GM21360 (cell line): ENCODE measurements around the gene MBD3L5.
"Not testable (repeated sequence)": the region's sequence is repeated elsewhere in the genome, so short reads cannot be mapped to it uniquely, and the experiment has no call there.

ENCODE experiments used
- ATAC-seq: cut with Tn5 transposase; IDR thresholded peaks from one replicate; pipeline ENCODE4 v1.9.1; 2021; ENCODE audit warnings: mild to moderate bottlenecking, moderate library complexity; ENCODE audit not compliant: unreplicated experiment

Gene MBD3L5

DNA sequence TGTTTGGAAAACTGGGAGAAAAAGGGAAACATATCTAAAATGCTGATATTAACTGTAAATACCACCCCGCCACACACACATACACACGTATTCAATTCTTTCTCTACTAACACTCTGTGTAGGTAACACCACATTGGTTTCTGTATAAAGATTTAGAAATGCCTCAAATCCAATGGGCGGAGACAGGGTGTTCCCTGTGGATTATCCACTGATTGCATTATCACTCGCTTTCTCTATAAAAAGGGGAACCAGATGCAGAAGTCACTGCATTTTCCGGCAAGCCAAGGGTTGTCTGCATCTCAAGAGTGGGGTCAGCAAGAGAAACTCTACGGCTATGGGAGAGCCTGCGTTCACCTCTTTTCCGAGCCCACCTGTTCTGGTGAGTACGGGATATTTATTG lies at the start of gene MBD3L5:
Gene MBD3L5 (plus strand): TSS at position 301 of the 400 bp plus-strand sequence. CDS start 34 bp downstream, at position 335.
- ATAC-seq, result not testable (repeated sequence)

GRCh38 chr19:6983448-6983847 lies 46.9 kb upstream of the MBD3L5 start:
- no peak for ATAC-seq

DNA sequence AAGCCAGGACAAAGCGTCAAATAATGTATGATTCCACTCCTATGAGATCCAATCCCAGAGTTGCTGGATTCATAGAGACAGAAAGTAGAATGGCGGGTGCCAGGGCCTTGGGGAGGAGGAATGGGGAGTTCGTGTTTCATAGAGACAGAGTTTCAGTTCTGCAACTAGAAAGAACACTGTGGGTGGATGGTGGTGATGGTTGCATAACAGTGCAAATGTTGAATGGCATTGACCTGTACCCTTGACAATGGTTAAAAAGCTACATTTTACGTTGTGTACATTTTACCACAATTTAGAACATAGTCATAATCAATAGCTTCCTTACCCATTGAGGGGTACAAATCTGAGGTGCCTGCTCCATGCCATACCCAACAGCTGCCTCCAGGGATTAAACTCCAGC lies 42.5 kb upstream of the MBD3L5 start:
- ATAC-seq, result no peak

GRCh38 chr19:6988257-6988656 lies 42.1 kb upstream of the MBD3L5 start:
- no peak for ATAC-seq

GRCh38 chr19:6995054-6995453 lies 35.3 kb upstream of the MBD3L5 start:
- no peak for ATAC-seq

DNA sequence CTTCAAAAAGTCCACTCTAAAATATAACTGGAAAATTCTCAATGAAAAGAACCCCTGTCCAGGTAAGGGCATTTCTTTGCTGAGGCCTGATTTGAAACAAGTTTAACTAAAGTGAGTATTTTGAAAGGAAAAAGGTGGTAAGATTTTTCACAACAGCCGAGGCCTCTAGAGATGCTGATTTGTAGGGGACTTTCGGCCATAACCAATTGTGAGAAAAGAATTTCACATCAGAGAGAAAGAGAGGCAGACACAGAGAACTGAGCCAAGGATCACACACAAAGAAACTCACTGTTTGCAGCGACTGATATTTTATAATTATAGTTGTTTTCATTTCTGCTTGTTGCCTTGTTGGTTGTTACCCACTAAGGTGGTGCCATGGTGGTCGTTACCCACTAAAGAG lies 33.6 kb upstream of the MBD3L5 start:
- no peak for ATAC-seq

- no peak for ATAC-seq
These were observed 32.5 kb upstream of the MBD3L5 start for GRCh38 chr19:6997679-6998445.

- ATAC-seq, result no peak
These were observed 30.4 kb upstream of the MBD3L5 start for GRCh38 chr19:6999933-7000332.

DNA sequence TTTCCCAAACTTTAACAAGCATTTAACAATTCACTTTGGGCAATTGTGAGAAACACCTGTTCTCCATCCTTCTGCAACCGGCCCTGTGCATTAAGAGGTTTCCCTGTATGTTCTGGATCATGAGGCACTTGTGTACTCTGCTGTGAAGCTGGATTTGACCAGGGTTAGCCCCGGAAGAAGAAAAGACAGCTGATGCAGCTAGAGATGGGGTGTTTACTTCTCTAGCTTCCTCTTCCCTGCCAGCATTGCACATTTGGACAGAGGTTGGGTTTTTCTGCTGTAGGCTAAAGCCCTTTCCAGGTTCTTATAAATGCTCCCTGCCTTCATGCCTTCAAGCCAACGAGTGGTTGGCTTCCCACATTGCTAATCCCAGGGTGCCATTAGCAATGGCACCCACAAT lies 30.0 kb upstream of the MBD3L5 start:
- ATAC-seq, result no peak

DNA sequence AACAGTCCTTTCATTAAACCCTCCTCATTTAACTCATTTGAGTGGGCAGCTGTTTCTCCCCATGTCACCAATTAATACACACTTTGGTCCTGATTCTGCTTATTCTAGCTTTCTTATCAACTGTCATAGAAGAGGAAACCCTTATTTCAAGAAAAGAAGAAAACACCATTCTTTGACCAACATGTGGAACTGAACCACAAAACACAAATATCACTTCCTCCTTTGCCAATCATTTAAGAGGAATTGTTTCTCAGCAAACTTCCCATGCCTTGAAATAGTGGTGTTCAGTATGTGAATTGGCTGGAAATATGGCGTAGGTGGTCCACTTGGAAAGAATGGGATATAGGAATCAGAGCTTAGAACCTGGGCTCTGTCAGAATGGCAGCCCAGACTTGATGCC lies 29.6 kb upstream of the MBD3L5 start:
- ATAC-seq, result no peak

DNA sequence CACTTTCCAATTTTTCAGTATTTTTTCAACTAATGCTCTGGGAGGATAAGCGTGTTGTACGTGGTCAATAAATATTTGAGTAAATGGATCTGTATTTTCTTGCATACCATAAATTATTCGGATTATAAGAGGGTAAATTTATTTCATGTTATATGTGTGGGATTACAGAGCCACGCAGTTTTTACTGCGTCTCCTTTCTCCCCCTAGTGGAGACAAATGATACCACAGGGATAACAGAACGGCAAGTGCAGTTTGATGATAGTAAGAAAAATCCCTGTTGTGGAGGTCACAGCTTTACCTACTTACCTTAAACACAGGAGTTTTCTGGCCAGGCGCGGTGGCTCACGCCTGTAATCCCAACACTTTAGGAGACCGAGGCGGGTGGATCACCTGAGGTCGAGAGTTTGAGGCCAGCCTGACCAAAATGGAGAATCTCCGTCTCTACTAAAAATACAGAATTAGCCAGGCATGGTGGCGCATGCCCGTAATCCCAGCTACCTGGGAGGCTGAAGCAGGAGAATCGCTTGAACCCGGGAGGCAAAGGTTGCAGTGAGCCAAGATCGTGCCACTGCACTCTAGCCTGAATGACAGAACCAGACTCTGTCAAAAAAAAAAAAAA lies 26.0 kb upstream of the MBD3L5 start:
- no peak for ATAC-seq

GRCh38 chr19:7006135-7006704 lies 24.2 kb upstream of the MBD3L5 start:
- ATAC-seq, result no peak

- ATAC-seq, result no peak
These were observed 22.5 kb upstream of the MBD3L5 start for GRCh38 chr19:7007859-7008258.

- ATAC-seq, result no peak
These were observed 19.4 kb upstream of the MBD3L5 start for GRCh38 chr19:7010722-7011593.

DNA sequence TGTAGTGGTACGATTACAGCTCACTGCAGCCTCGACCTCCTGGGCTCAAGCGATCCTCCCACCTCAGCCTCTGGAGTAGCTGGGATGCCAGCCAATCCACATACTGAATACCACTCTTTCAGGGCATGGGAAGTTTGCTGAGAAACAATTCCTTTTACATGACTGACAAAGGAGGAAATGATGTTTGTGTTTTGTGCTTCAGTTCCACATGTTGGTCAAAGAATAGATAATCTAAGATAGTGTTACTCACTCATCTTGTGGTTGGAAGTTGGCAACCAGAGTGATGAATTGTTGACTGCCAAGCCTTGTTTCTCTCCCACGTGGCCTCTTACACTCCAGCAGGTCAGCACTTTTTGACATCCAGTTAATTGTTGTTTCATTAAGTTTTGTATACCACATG lies 16.7 kb upstream of the MBD3L5 start:
- ATAC-seq, result no peak

DNA sequence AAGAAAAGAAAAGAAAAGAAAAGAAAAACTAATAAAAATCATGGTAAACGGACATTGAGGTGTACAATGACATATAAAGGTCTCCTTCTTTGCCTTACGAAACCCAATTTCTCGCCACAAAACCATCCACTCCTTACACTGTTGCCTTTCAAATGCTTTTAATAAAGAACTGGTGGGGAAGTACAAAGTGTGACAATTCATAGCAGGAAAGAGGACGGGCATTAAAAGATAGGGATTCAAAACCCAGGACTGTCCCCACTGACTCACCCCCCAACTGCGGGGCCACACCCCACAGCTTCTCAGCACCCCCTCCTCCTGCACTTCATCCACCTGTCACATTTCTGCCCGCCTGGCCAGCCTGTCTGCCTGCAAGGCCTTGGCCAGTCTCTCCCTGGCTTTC lies 11.6 kb upstream of the MBD3L5 start:
- no peak for ATAC-seq

GRCh38 chr19:7021331-7021730 lies 9.0 kb upstream of the MBD3L5 start, which contains the start of gene MBD3L2B:
TSS of gene MBD3L2B (minus strand) at chr19:7021431. CDS start at chr19:7021397, 34 bp downstream.
- not testable (repeated sequence) for ATAC-seq

DNA sequence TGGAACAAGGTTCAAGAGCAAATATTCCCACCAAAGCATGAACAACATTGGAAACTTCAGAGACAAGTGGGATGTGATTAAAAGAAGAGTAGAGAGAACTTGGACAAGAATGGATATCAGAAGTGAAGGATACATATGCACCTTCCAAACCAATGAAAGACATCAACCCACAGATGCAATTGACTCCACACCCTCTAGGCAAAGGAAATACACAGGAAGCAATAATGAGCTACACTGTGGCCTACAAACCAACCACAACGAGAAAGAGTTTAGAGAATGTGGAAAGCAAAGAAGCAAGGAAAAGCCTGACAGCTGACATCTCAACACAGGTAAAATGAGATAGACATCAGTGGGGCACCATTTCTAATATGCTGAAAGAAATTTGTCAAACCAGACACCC lies 1.6 kb upstream of the MBD3L5 start:
- ATAC-seq, result not testable (repeated sequence)

DNA sequence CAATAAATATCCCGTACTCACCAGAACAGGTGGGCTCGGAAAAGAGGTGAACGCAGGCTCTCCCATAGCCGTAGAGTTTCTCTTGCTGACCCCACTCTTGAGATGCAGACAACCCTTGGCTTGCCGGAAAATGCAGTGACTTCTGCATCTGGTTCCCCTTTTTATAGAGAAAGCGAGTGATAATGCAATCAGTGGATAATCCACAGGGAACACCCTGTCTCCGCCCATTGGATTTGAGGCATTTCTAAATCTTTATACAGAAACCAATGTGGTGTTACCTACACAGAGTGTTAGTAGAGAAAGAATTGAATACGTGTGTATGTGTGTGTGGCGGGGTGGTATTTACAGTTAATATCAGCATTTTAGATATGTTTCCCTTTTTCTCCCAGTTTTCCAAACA lies 9.7 kb downstream of the MBD3L5 start, which contains the start of gene MBD3L4:
Gene MBD3L4 (minus strand): TSS at position 101 of the 400 bp plus-strand sequence. CDS start 35 bp downstream, at position 66.
- ATAC-seq, result not testable (repeated sequence)

DNA sequence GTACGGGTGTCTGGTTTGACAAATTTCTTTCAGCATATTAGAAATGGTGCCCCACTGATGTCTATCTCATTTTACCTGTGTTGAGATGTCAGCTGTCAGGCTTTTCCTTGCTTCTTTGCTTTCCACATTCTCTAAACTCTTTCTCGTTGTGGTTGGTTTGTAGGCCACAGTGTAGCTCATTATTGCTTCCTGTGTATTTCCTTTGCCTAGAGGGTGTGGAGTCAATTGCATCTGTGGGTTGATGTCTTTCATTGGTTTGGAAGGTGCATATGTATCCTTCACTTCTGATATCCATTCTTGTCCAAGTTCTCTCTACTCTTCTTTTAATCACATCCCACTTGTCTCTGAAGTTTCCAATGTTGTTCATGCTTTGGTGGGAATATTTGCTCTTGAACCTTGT lies 11.2 kb downstream of the MBD3L5 start:
- ATAC-seq, result not testable (repeated sequence)

DNA sequence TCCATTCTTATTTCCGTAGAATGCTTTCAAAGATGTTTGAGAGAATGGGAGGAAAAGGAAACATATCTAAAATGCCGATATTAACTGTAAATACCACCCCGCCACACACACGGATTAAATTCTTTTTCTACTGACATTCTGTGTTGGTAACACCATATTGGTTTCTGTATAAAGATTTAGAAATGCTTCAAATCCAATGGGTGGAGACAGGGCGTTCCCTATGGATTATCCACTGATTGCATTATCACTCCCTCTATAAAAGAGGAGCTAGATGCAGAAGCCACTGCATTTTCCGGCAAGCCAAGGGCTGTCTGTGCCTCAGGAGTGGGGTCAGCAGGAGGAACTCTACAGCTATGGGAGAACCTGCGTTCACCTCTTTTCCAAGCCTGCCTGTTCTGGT lies 18.6 kb downstream of the MBD3L5 start, which contains the start of gene MBD3L2:
Gene MBD3L2 (plus strand): TSS at position 301 of the 400 bp plus-strand sequence. CDS start 53 bp downstream, at position 354.
- not testable (repeated sequence) for ATAC-seq
